ENCODE measurements around the gene FAM234A.

- TF ChIP-seq, protein P1, sequence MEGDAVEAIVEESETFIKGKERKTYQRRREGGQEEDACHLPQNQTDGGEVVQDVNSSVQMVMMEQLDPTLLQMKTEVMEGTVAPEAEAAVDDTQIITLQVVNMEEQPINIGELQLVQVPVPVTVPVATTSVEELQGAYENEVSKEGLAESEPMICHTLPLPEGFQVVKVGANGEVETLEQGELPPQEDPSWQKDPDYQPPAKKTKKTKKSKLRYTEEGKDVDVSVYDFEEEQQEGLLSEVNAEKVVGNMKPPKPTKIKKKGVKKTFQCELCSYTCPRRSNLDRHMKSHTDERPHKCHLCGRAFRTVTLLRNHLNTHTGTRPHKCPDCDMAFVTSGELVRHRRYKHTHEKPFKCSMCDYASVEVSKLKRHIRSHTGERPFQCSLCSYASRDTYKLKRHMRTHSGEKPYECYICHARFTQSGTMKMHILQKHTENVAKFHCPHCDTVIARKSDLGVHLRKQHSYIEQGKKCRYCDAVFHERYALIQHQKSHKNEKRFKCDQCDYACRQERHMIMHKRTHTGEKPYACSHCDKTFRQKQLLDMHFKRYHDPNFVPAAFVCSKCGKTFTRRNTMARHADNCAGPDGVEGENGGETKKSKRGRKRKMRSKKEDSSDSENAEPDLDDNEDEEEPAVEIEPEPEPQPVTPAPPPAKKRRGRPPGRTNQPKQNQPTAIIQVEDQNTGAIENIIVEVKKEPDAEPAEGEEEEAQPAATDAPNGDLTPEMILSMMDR (IDR thresholded peaks at IDR 0.05), result peak in 1 of 7 experiments; percentile 14
- TF ChIP-seq POLR2AphosphoS5 (IDR thresholded peaks at IDR 0.05), result no peak
- no peak for TF ChIP-seq POLR2A (IDR thresholded peaks at IDR 0.05)
Observed at GRCh38 chr16:303760-304505, 69.3 kb downstream of the FAM234A start.

Measured in stomach (tissue), 4 donors.